Measurements from ENCODE around the gene OLFML2B.

GRCh38 chr1:162003830-162004215 is 19.8 kb downstream of the OLFML2B start:
- TF ChIP-seq POLR2AphosphoS5 (IDR thresholded peaks at IDR 0.05; ENCODE audit: low read depth, low read length), result no peak
- TF ChIP-seq REST (IDR thresholded peaks at IDR 0.05; ENCODE audit: insufficient read depth in 1 of 2, low read depth in 2 of 2, low read length in 2 of 2), result no peak
- no peak for TF ChIP-seq FOXP2 (optimal IDR thresholded peaks at IDR 0.05; ENCODE audit: borderline replicate concordance, extremely low read depth, extremely low read length, insufficient read depth)
- TF ChIP-seq SIN3A (IDR thresholded peaks at IDR 0.05; ENCODE audit: borderline replicate concordance, insufficient read depth, low read length), result peak; percentile 32; the same call in 1 of the 2 replicates
- no peak for TF ChIP-seq TAF1 (IDR thresholded peaks at IDR 0.05; ENCODE audit: borderline replicate concordance, insufficient read depth, low read length)
